ENCODE measurements around the gene GCDH.

DNA sequence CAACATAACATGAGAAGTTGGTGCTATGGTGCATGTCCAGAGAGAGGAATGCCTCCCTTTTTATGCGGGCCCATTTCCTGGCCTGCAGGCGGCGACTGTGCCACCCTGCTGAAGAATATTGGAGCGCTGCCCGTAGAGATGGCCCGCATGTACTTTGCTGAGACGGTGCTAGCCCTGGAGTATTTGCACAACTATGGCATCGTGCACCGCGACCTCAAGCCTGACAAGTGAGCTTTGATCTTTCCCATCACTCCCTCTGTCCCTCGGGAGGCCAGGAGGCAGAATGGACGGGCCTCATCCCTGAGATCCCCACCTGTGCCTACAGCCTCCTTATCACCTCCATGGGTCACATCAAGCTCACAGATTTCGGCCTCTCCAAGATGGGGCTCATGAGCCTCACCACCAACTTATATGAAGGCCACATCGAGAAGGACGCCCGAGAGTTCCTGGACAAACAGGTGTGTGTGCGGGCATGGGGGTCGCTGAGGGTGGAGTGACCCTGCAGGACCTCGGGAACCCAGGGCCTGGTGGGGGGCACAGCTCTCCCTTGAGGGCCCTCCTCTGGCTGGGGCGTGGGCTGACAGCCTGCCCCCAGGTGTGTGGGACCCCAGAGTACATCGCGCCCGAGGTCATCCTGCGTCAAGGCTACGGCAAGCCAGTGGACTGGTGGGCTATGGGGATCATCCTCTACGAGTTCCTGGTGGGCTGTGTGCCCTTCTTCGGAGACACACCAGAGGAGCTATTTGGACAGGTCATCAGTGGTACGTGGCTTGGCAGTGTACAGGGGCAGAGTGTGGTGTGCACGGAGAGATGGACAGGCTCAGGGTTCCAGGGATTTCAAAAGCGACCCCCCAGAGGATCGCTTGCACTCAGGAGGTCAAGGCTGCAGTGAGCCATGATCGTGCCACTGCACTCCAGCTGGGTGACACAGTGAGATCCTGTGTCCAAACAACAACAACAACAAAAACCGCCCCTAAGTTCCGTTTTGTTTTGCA lies 25.9 kb upstream of the GCDH start:
- TF ChIP-seq EZH2 (IDR thresholded peaks at IDR 0.05) (no peak), POLR2AphosphoS5 (IDR thresholded peaks at IDR 0.05; ENCODE audit: borderline replicate concordance, low read depth, low read length) (no peak), FOXP2 (optimal IDR thresholded peaks at IDR 0.05; ENCODE audit: control extremely low read depth, extremely low read length, insufficient read depth) (no peak)

Data from SK-N-MC (cell line).